ENCODE results near the gene RELL2. TPM values are rescaled to one million over a fixed set of nuclear protein-coding genes. Genes with fewer than 3 reads are reported as not detected.

RELL2 gene
- polyA plus RNA-seq, 1 of the 3 experiments (the other 2 are of a cell fraction), result 15.6 TPM

GRCh38 chr5:141656396-141656795, 19.6 kb downstream of the RELL2 start:
- 98% methylated on average over 8 of the region's 9 CpGs for WGBS (ENCODE audit: low lambda C conversion rate)
- Histone ChIP-seq H3K9me3 (no peaks in the 10 kb centered on the region), H3K4me1 (ENCODE audit: control insufficient read depth in 1 of 2, insufficient read depth in 2 of 2, low read depth in 1 of 2, low read length in 1 of 2) (peaks cover 4 to 8% of the 10 kb centered on the region in 2 experiments; a peak in 3 of 4 replicates), H3F3A (replicated peaks; ENCODE audit: insufficient read depth) (peaks cover 6% of the 10 kb centered on the region), H4K20me1 (ENCODE audit: insufficient read depth) (no peaks in the 10 kb centered on the region), H3K36me3 (replicated peaks in 1 of 2; ENCODE audit: control insufficient read depth in 1 of 2, insufficient read depth in 2 of 2, low read length in 1 of 2) (peaks cover 16 to 44% of the 10 kb centered on the region in 2 experiments), H3K27me3 (ENCODE audit: insufficient read depth) (no peaks in the 10 kb centered on the region), H3K4me2 (no peak overlapping the region), H3K79me2 (ENCODE audit: insufficient read depth) (no peaks in the 10 kb centered on the region), H3K4me3 (ENCODE audit: low read depth in 2 of 2, low read length in 1 of 2) (no peak overlapping the region), H3K9ac (no peak overlapping the region), H3K27ac (ENCODE audit: low read depth in 2 of 2, low read length in 1 of 2) (no peak overlapping the region), H3K9me2 (no peaks in the 10 kb centered on the region), H2AFZ (ENCODE audit: low read depth) (no peak overlapping the region)
- CTCF ChIA-PET, result interaction anchor here (2.0 kb wide), 1 partner anchor 8 kb away, joined by 8 read pairs; no protein-coding TSS in a partner anchor
- POLR2A ChIA-PET, result interaction anchor here (1.5 kb wide), 1 partner anchor 9 kb away, joined by 5 read pairs; no protein-coding TSS in a partner anchor
- no peak for DNase-seq
- TF ChIP-seq USF1 (IDR thresholded peaks at IDR 0.05; ENCODE audit: borderline replicate concordance, low read depth) (no peak), REST (IDR thresholded peaks at IDR 0.05; ENCODE audit: low read depth, low read length) (no peak), TAF1 (IDR thresholded peaks at IDR 0.05; ENCODE audit: borderline replicate concordance, low read depth, low read length) (no peak), USF2 (IDR thresholded peaks at IDR 0.05; ENCODE audit: borderline replicate concordance, low read depth, low read length) (no peak), PBX3 (IDR thresholded peaks at IDR 0.05) (no peak), YY1 (IDR thresholded peaks at IDR 0.05; ENCODE audit: low read depth) (no peak), IRF3 (IDR thresholded peaks at IDR 0.05; ENCODE audit: low read depth, low read length) (no peak), TEAD4 (IDR thresholded peaks at IDR 0.05; ENCODE audit: borderline replicate concordance, insufficient read depth) (no peak), MAX (IDR thresholded peaks at IDR 0.05; ENCODE audit: low read depth) (no peak), SIN3A (IDR thresholded peaks at IDR 0.05; ENCODE audit: borderline replicate concordance, low read depth, low read length) (no peak), MXI1 (IDR thresholded peaks at IDR 0.05; ENCODE audit: low read depth, low read length) (no peak), CHD2 (IDR thresholded peaks at IDR 0.05; ENCODE audit: low read length, partially characterized antibody) (no peak), EP300 (IDR thresholded peaks at IDR 0.05; ENCODE audit: borderline replicate concordance in 1 of 2, low read depth in 1 of 2, low read length in 1 of 2) (no peak), POLR2AphosphoS5 (IDR thresholded peaks at IDR 0.05; ENCODE audit: low read depth, low read length) (no peak), FOXM1 (IDR thresholded peaks at IDR 0.05; ENCODE audit: low read depth) (no peak), NFIC (IDR thresholded peaks at IDR 0.05; ENCODE audit: borderline replicate concordance) (no peak), NRF1 (IDR thresholded peaks at IDR 0.05; ENCODE audit: low read depth, low read length) (no peak)

Measured in SK-N-SH (cell line).